ENCODE data around the gene YES1. TPM values are rescaled to one million over a fixed set of nuclear protein-coding genes. Genes with fewer than 3 reads are reported as not detected.

The YES1 gene
- total and polyA plus RNA-seq, 2 of the 13 experiments (the other 11 are each of a cell fraction or from before 2014, with no cell fraction given) = 17.2 to 70.8 TPM

DNA sequence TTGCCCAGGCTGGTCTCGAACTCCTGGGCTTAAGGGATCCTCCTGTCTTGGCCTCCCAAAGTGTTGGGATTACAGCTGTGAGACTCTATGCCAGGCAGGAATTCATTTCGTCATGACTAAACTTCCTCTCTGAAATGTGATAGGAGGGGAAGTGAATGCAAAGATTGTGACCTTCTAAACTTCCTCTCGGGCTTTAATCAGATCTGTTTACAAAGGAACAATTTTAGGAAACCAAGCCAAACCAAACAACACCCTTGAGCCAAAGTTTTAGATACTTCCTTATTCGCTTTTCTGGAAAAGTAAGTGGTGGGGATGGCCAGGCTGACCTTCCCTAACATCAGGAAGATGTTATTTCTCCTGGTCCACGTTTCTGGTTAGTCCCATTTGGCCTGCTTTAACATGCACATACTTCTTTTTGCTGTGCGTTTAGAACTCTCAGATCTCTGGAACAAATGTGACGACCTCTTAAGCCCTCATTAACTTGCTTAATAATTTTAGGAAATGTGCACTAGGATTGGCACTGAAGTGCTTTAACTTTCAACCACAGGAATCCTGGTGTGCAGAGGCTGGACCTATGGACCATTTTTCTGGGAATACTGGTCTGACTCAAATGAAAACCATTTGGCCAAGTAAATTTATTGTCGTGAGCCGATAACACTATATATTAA lies 33.2 kb upstream of the YES1 start (continued):
- TF ChIP-seq, protein P1, sequence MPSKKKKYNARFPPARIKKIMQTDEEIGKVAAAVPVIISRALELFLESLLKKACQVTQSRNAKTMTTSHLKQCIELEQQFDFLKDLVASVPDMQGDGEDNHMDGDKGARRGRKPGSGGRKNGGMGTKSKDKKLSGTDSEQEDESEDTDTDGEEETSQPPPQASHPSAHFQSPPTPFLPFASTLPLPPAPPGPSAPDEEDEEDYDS (CRISPR knock-in tag; IDR thresholded peaks at IDR 0.05) = no peak
- no peak for TF ChIP-seq KDM5A (IDR thresholded peaks at IDR 0.05; ENCODE audit: borderline replicate concordance, low read length)
- TF ChIP-seq ZNF766 (CRISPR knock-in tag; IDR thresholded peaks at IDR 0.05; ENCODE audit: borderline replicate concordance) = no peak
- TF ChIP-seq ZNF160 (CRISPR knock-in tag; IDR thresholded peaks at IDR 0.05) = no peak
- peak; percentile 30; the same call in 1 of the 2 replicates for TF ChIP-seq FOSL2 (CRISPR knock-in tag; IDR thresholded peaks at IDR 0.05)
- no peak for TF ChIP-seq ZNF776 (CRISPR knock-in tag; IDR thresholded peaks at IDR 0.05)
- no peak for TF ChIP-seq KMT2A (CRISPR knock-in tag; IDR thresholded peaks at IDR 0.05)
- TF ChIP-seq, protein P2, sequence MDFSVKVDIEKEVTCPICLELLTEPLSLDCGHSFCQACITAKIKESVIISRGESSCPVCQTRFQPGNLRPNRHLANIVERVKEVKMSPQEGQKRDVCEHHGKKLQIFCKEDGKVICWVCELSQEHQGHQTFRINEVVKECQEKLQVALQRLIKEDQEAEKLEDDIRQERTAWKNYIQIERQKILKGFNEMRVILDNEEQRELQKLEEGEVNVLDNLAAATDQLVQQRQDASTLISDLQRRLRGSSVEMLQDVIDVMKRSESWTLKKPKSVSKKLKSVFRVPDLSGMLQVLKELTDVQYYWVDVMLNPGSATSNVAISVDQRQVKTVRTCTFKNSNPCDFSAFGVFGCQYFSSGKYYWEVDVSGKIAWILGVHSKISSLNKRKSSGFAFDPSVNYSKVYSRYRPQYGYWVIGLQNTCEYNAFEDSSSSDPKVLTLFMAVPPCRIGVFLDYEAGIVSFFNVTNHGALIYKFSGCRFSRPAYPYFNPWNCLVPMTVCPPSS (IDR thresholded peaks at IDR 0.05) = no peak
- peak; percentile 36; the same call in 1 of the 2 replicates for TF ChIP-seq TCF7 (IDR thresholded peaks at IDR 0.05; ENCODE audit: low read depth)
- peak; percentile 28 for TF ChIP-seq TEAD3 (CRISPR knock-in tag; optimal IDR thresholded peaks at IDR 0.05; ENCODE audit: borderline replicate concordance)
- no peak for TF ChIP-seq MTF2 (CRISPR knock-in tag; IDR thresholded peaks at IDR 0.05; ENCODE audit: borderline replicate concordance)
- TF ChIP-seq, protein P3, sequence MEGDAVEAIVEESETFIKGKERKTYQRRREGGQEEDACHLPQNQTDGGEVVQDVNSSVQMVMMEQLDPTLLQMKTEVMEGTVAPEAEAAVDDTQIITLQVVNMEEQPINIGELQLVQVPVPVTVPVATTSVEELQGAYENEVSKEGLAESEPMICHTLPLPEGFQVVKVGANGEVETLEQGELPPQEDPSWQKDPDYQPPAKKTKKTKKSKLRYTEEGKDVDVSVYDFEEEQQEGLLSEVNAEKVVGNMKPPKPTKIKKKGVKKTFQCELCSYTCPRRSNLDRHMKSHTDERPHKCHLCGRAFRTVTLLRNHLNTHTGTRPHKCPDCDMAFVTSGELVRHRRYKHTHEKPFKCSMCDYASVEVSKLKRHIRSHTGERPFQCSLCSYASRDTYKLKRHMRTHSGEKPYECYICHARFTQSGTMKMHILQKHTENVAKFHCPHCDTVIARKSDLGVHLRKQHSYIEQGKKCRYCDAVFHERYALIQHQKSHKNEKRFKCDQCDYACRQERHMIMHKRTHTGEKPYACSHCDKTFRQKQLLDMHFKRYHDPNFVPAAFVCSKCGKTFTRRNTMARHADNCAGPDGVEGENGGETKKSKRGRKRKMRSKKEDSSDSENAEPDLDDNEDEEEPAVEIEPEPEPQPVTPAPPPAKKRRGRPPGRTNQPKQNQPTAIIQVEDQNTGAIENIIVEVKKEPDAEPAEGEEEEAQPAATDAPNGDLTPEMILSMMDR (CRISPR knock-in tag; IDR thresholded peaks at IDR 0.05) = no peak
- TF ChIP-seq, protein P4, sequence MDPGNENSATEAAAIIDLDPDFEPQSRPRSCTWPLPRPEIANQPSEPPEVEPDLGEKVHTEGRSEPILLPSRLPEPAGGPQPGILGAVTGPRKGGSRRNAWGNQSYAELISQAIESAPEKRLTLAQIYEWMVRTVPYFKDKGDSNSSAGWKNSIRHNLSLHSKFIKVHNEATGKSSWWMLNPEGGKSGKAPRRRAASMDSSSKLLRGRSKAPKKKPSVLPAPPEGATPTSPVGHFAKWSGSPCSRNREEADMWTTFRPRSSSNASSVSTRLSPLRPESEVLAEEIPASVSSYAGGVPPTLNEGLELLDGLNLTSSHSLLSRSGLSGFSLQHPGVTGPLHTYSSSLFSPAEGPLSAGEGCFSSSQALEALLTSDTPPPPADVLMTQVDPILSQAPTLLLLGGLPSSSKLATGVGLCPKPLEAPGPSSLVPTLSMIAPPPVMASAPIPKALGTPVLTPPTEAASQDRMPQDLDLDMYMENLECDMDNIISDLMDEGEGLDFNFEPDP (CRISPR knock-in tag; conservative IDR thresholded peaks at IDR 0.05) = no peak
- TF ChIP-seq SIX1 (CRISPR knock-in tag; IDR thresholded peaks at IDR 0.05; ENCODE audit: borderline replicate concordance) = peak; percentile 90; the same call in 1 of the 2 replicates
- TF ChIP-seq, protein P5, sequence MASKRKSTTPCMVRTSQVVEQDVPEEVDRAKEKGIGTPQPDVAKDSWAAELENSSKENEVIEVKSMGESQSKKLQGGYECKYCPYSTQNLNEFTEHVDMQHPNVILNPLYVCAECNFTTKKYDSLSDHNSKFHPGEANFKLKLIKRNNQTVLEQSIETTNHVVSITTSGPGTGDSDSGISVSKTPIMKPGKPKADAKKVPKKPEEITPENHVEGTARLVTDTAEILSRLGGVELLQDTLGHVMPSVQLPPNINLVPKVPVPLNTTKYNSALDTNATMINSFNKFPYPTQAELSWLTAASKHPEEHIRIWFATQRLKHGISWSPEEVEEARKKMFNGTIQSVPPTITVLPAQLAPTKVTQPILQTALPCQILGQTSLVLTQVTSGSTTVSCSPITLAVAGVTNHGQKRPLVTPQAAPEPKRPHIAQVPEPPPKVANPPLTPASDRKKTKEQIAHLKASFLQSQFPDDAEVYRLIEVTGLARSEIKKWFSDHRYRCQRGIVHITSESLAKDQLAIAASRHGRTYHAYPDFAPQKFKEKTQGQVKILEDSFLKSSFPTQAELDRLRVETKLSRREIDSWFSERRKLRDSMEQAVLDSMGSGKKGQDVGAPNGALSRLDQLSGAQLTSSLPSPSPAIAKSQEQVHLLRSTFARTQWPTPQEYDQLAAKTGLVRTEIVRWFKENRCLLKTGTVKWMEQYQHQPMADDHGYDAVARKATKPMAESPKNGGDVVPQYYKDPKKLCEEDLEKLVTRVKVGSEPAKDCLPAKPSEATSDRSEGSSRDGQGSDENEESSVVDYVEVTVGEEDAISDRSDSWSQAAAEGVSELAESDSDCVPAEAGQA (IDR thresholded peaks at IDR 0.05; ENCODE audit: low read depth) = no peak
- TF ChIP-seq, protein P5 (CRISPR knock-in tag; IDR thresholded peaks at IDR 0.05; ENCODE audit: borderline replicate concordance) = no peak
- TF ChIP-seq, protein P6, sequence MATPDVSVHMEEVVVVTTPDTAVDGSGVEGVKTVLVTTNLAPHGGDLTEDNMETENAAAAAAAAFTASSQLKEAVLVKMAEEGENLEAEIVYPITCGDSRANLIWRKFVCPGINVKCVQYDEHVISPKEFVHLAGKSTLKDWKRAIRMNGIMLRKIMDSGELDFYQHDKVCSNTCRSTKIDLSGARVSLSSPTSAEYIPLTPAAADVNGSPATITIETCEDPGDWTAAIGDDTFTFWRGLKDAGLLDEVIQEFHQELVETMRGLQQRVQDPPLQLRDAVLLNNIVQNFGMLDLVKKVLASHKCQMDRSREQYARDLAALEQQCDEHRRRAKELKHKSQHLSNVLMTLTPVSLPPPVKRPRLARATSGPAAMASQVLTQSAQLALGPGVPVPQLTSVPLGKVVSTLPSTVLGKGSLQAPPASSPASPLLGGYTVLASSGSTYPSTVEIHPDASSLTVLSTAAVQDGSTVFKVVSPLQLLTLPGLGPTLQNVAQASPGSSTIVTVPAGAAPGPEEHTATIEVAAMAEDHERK (CRISPR knock-in tag; IDR thresholded peaks at IDR 0.05; ENCODE audit: low read depth) = no peak

Measured in HepG2 (cell line).